ENCODE measurements around the gene BBX.
A peak's percentile ranks its signal among the peaks of the same experiment; 100 is the strongest.

The BBX gene

DNA sequence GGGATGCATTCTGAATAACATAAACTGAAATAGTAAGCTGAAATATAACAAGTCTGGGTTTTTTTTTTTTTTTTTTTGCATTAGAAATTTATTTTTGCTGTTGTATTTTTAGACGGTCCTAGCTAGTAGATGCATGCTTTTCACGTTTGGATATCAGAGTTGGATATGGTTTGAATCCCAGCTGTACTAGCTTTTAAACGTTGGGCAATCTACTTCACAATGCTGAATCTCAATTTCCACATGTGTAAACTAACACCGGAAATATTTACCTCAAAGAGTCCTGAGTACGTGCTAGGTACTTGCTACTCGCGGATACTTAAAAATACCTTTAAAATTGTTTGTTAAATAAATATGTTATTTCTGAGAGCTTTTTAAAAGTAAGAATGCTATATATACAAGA lies 139.8 kb downstream of the BBX start:
- FAIRE-seq (peak; percentile 33), DNase-seq (ENCODE audit: insufficient read length, low spot score) (no peak)
- no peak for TF ChIP-seq POLR2A (IDR thresholded peaks at IDR 0.05; ENCODE audit: low read depth, low read length)

DNA sequence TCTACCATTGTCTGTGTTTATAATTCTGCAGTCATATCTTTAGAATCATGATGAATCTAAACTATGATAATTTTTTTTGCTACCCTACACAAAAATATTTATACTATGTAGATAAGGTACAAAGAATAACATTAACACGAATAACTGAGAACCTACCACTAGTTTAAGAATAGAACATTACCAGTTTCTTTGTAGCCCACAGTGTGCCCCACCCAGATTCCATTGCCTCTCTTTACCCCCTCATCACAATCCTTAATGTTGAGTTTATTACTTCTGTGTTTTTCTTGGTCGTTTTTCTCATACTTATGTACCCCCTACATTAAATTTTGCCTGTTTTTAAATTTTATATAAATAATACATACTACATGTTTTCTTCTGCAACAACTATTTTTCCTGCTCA lies 140.5 kb downstream of the BBX start:
- no peak for FAIRE-seq
- no peak for TF ChIP-seq POLR2A (IDR thresholded peaks at IDR 0.05; ENCODE audit: low read depth, low read length)
- no peak for DNase-seq (ENCODE audit: insufficient read length, low spot score)

DNA sequence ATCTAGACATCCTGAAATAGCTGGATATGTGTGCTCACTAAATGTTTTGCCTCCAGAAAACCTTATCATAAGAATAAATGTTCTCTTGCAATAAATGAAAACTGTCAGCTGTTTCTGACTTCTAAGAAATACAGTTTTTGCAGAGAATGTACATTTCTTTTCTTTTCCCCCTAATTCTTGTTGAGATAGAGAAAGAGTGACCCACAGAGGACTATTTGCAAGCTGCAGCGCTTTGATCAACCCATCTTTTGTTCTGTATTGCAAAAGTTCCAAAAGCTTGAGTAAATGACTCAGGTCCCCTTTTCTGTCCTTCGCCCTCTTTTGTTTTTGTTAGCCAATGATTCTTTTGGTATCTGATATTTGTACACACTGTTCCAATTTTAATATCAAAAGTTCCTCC lies 141.9 kb downstream of the BBX start:
- DNase-seq (ENCODE audit: insufficient read length, low spot score) (no peak), FAIRE-seq (no peak)
- TF ChIP-seq POLR2A (IDR thresholded peaks at IDR 0.05; ENCODE audit: low read depth, low read length) = no peak

DNA sequence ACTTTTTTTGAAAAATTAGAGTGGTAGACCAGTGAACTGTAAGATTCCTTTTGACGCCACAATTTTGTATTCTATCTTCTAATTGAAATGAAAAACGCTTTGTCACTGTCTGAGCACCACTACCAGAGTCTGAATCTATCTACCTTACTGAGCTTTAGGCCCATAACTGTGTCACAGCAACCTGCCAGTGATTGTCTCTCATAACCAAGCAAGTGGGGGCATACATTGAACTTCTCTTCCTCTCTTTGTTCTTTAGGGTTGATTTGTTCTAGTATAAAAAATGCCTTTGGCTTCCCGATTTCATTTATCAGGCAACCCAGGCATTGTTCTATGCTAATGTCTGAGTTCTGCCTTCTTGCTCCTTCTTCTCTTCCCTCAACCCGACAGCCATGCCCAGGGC lies 142.6 kb downstream of the BBX start:
- DNase-seq (ENCODE audit: insufficient read length, low spot score) = no peak
- no peak for FAIRE-seq
- no peak for TF ChIP-seq POLR2A (IDR thresholded peaks at IDR 0.05; ENCODE audit: low read depth, low read length)

DNA sequence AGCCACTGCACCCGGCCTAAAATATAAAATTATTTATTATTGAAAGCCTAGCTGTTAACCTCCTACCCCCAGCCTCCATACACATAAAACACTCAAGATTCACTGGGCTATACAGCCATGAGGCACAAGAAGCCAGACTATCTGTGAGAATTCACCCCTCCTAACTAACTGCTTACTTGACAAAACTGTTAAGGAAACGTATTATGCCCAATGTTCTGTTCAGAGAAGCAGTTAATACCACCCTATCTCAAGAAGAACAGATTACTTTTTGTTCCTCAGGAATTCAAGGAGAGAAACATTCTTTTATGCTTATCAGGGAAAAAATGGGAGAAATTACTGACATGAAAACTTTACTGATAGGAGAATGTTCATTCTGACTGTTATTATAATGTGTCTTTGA lies 144.1 kb downstream of the BBX start:
- no peak for DNase-seq (ENCODE audit: insufficient read length, low spot score)
- TF ChIP-seq POLR2A (IDR thresholded peaks at IDR 0.05; ENCODE audit: low read depth, low read length) = no peak
- no peak for FAIRE-seq

DNA sequence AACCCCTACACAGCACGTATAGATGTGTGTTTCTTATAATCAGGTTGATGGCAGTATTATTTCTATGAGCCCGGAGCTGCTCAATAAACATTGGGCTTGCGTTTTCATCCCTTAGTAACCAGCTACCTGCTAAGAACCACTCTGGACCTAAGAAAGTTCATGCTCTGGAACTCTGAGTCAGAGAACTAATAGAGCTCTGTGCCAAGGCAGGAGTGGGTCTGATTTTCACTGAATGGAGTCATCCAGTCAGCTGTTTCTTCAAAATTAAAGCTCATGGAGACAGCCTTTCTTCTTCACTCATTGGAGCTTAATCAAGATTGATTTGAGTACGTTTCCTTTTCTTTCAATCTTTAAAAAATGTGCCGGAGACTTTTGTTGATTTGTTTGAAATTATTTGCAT lies 145.7 kb downstream of the BBX start:
- DNase-seq (ENCODE audit: insufficient read length, low spot score) = no peak
- FAIRE-seq = no peak
- TF ChIP-seq POLR2A (IDR thresholded peaks at IDR 0.05; ENCODE audit: low read depth, low read length) = no peak

DNA sequence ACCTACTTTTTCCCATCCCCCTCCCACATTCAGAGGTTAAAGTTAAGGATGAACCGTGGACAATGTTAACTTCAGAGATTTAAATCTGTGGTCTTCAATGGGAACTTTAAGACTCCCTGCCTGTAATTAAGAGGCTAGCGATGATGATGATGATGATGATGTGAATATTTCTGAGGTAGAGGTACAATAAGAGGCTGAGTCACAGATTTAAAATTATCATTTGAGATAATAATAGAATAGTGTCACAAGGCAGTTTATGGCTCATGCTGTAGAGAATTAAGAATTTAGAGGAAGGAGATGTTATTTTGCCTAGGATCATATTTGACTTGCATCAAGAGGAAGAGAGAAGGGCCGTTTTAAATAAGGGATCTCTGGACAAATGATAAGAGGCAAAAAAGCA lies 146.2 kb downstream of the BBX start:
- no peak for TF ChIP-seq POLR2A (IDR thresholded peaks at IDR 0.05; ENCODE audit: low read depth, low read length)
- FAIRE-seq = no peak

DNA sequence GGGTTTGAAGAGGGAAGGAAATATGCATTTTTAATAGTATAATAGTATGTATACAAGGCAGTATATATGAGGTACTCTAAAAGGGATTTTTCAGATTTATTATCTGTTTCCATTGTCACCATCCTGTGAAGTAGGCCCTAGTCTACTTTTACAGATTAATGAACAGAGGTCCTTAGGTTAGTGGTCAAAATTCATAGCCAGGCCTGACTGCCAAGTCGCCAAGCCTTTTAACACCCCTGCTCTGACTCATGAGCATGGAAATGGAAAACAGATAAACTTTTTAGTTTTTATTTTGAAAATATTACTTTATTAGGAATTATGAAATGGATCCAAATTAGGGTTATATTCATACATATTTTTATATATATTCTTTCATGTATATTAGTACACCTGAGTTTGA lies 146.9 kb downstream of the BBX start:
- DNase-seq (ENCODE audit: insufficient read length, low spot score) (no peak), FAIRE-seq (no peak)
- no peak for TF ChIP-seq POLR2A (IDR thresholded peaks at IDR 0.05; ENCODE audit: low read depth, low read length)

More for the DNA sequence above, 146.2 kb downstream of the BBX start:
- DNase-seq (ENCODE audit: insufficient read length, low spot score) = no peak

DNA sequence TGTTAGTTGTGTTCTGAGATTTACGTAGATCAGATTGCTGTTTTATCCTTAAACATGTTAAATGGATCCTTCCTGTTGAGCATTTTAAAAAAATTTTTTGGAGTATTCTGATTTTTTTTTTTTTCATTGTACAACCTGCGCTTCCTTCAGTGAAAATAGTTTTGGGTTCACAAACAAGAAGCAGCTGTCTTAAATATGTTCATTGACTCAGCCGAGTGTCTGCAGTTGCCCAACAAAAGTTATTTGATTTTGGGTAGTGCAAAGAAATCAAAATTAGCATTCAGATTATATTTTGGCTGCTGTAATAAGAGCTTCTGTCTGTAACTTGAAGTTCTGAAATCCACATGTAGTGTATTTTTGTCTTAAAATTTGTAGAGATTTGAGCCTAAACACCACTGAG lies 148.2 kb downstream of the BBX start:
- FAIRE-seq (no peak), DNase-seq (ENCODE audit: insufficient read length, low spot score) (no peak)
- no peak for TF ChIP-seq POLR2A (IDR thresholded peaks at IDR 0.05; ENCODE audit: low read depth, low read length)

DNA sequence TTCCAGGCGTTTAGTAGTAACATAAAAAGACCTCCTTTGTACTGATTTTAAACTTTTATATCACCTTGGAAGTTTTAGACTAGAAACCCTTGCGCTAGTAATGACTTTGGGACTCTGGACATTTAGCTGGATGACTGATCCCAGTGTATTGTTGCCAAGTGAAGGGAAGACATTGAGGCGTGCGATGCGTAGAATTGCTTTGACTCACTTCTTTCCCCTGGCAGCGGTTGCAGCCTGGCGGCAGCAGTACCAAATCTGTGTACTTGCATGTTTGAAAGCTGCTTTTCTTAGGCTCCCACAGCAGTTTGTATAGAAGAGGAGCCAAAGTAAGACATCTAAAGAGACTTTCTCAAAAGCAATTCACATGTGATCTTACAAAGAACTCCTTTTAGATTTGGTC lies 151.6 kb downstream of the BBX start:
- DNase-seq (ENCODE audit: insufficient read length, low spot score) (no peak), FAIRE-seq (peak; percentile 15)
- TF ChIP-seq POLR2A (IDR thresholded peaks at IDR 0.05; ENCODE audit: low read depth, low read length) = no peak

DNA sequence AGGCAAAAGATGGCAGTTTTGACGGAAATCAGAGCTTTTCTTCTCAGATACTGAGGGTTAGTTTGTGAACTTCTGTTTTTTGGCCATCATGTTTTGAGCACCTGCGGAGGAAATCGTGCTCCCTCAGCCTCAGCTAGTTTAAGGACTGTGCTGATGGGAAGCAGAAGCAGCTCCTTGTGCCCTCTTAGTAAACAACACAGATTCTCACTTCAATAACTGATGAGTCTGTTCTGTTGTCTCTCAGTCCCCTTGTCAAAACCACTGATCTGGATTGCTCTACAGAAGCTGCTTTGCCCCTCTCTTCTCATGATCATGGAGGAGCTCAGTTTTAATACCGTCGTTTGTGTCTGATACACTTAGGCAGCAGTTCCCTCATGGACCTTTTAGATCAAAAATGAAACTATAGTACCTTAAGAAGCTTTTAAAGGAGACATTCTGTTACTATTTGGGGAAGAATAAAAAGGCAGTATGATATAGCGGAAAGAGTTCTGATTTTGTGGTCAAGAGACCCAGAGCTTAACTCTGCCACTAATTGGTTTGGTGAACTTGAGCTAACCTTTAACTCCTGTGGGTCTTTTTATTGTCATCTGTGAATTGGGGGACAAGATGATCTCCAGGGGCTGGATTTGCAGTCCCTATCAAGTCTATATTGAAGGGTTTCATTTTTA lies 152.6 kb downstream of the BBX start:
- FAIRE-seq (no peak), DNase-seq (ENCODE audit: insufficient read length, low spot score) (no peak)
- TF ChIP-seq POLR2A (IDR thresholded peaks at IDR 0.05; ENCODE audit: low read depth, low read length) = no peak

DNA sequence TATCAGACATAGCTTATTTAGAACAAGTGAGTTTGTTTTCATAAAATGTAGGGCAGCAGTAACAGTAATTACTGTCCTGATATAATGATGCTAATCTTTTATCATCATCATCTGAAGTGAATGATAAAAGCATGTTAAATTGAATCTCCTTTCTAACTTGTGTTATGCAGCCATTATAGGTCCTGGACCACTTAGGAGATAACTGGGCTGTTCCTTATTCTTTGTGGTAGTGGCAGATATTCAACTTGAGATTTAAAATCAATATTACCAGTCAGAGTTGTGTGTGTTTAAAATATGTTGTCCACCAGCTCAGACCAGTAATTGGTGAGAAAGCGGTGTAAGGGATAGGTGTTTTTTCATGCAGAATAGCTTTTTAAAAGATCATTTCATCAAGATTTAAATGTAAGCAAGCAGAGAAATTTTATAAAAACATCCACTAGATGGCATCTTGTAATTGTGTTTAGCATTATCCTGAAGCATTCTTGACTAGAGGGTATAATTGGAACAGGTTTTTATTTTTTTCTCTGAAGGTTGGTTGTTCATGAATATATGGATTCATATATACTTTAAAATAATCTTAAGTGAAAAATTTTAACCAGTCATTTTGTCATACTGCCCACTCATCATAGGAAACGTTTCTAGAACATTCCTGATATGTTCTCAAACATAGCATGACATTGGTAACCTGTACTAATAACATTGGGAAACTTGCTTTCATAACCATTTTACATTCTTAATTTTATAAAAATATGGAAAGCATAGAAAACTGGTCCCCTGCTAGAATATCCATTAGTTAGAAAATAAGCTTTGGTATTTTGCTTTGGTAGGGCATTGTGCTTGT lies 153.9 kb downstream of the BBX start:
- DNase-seq (ENCODE audit: insufficient read length, low spot score) (no peak), FAIRE-seq (peak; percentile 58)
- TF ChIP-seq POLR2A (IDR thresholded peaks at IDR 0.05; ENCODE audit: low read depth, low read length) = no peak

DNA sequence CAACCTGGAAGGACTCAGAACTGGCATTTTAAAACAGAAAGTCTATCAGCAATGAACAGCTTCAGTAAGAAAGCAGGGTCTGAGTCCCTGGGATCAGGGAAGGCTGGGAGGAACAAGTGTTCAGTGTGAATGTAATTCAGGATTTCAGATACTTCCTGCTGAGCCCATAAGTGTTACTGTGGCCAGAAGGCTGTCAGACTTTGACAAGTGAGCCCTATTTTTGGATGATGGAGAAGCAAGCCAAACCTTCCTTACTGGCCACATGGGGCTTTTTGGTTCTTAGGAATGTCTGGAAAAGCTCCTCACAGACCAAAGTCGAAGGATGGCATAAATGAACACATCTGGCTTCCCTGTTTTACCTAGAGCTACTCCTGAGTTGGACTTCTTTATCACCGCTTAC lies 157.2 kb downstream of the BBX start:
- DNase-seq (ENCODE audit: insufficient read length, low spot score) = no peak
- TF ChIP-seq POLR2A (IDR thresholded peaks at IDR 0.05; ENCODE audit: low read depth, low read length) = no peak
- FAIRE-seq = peak; percentile 91

DNA sequence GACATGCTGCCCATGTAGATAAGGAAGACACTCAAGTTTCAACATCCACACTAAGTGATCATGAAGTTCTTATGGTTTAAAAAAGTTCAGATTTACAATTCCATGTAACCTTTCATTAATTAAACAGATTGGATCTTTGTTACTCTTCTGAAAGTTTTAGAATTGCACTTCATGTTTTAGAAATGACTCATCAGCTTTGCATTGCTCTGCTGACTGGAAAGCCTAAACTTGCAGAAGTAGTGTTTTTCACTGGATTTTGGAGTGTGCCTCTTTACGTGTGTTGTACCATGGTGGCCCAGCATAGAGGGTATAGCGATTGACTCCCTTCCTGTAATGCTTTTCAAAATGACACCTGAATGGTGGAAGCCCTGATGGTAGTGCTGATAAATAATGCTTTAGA lies 157.9 kb downstream of the BBX start:
- TF ChIP-seq POLR2A (IDR thresholded peaks at IDR 0.05; ENCODE audit: low read depth, low read length) = no peak
- FAIRE-seq (peak; percentile 67), DNase-seq (ENCODE audit: insufficient read length, low spot score) (no peak)

DNA sequence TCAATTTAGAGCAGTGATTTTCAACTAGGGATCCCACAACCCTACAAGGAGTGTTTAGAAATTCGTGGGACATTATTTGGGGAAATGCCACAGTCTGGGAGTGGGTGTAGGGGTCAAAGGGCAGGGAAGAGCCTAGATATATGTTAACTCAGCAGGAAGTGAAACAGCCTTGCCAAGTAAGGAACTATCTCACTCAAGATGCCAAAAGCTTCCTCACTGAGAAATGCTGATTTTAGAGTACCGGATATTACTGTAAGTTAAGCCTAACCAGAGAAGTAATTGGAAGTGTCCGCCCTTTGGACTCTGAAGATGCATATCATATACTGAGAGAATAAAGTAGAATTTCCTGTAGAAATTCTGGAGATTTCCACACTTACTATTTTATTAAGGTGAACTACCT lies 158.6 kb downstream of the BBX start:
- TF ChIP-seq POLR2A (IDR thresholded peaks at IDR 0.05; ENCODE audit: low read depth, low read length) = no peak
- no peak for FAIRE-seq
- DNase-seq (ENCODE audit: insufficient read length, low spot score) = no peak

All from H54 (cell line).